GM21528 (cell line): ENCODE results near the gene COL27A1.

Experiments used
- ATAC-seq: cut with Tn5 transposase; IDR thresholded peaks from one replicate; pipeline ENCODE4 v1.9.1; 2021; ENCODE audit warnings: mild to moderate bottlenecking, moderate library complexity; ENCODE audit not compliant: unreplicated experiment, low FRiP score

The COL27A1 gene

GRCh38 chr9:114202849-114203248 is 47.5 kb downstream of the COL27A1 start:
- ATAC-seq = no peak

- no peak for ATAC-seq
These were observed 48.2 kb downstream of the COL27A1 start for GRCh38 chr9:114203410-114204140.

GRCh38 chr9:114204265-114204664 is 48.9 kb downstream of the COL27A1 start:
- no peak for ATAC-seq

- ATAC-seq = no peak
These were observed 50.1 kb downstream of the COL27A1 start for GRCh38 chr9:114205171-114206015.

- no peak for ATAC-seq
These were observed 51.0 kb downstream of the COL27A1 start for GRCh38 chr9:114206221-114206789.

- no peak for ATAC-seq
These were observed 51.9 kb downstream of the COL27A1 start for GRCh38 chr9:114207034-114207810.

GRCh38 chr9:114207845-114208244 is 52.5 kb downstream of the COL27A1 start:
- ATAC-seq = no peak

- ATAC-seq = no peak
These were observed 53.8 kb downstream of the COL27A1 start for GRCh38 chr9:114209151-114209550.

- no peak for ATAC-seq
These were observed 54.8 kb downstream of the COL27A1 start for GRCh38 chr9:114210136-114210535.

- no peak for ATAC-seq
These were observed 55.4 kb downstream of the COL27A1 start for GRCh38 chr9:114210691-114211276.

- ATAC-seq = no peak
These were observed 57.5 kb downstream of the COL27A1 start for GRCh38 chr9:114212826-114213225.

- no peak for ATAC-seq
These were observed 58.2 kb downstream of the COL27A1 start for GRCh38 chr9:114213566-114213965.

- no peak for ATAC-seq
These were observed 58.8 kb downstream of the COL27A1 start for GRCh38 chr9:114214181-114214580.

- ATAC-seq = no peak
These were observed 59.5 kb downstream of the COL27A1 start for GRCh38 chr9:114214686-114215414.

GRCh38 chr9:114216081-114216480 is 60.7 kb downstream of the COL27A1 start:
- ATAC-seq = no peak

- ATAC-seq = no peak
These were observed 61.6 kb downstream of the COL27A1 start for GRCh38 chr9:114216976-114217375.

GRCh38 chr9:114218264-114219120 is 63.2 kb downstream of the COL27A1 start:
- no peak for ATAC-seq

- ATAC-seq = no peak
These were observed 64.8 kb downstream of the COL27A1 start for GRCh38 chr9:114220061-114220541.
